HG03342 (cell line): ENCODE results near the gene ACTL6B.

Experiments
- ATAC-seq: cut with Tn5 transposase; IDR thresholded peaks from one replicate; pipeline ENCODE4 v1.9.1; 2021; ENCODE audit warnings: mild to moderate bottlenecking, moderate library complexity; ENCODE audit not compliant: unreplicated experiment

The ACTL6B gene

DNA sequence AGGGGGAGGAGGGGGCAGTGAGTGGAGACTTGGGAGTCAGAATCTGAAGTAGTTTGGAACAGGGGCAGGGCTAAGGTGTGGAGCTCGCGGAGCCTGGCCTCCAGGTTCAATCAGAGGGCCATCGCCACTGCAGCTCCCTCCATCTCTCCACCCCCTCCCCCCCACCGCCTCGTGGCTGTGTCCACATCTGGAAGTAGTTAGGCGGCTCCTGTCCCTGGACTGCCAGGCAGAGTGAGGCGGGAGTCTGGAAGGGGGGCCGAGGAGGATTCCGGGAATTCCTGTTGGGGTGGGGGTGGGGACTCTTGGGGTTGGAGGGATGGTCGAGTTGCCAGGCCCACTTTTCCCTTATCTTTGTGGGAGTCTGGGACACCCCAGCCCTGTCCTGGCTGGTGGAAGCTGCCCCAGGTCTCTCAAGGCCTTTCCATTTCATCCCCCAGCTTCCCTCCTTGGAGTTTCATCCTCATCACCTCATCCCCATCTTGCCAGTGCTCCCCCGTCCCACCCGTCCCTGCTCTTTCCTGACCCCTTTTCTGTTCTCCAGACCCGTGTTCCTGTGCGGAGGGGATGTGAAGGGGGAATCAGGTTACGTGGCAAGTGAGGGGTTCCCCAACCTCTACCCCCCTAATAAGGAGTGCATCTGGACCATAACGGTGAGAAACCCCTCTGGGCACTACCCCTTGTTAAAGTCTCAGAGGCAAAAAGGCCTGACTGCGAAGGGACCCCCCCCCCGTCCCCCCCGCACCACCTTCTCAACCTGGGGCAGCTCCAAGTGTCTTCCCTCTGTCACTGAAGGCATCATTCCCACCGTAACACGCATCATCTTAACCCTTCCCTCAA, 53.1 kb downstream of the ACTL6B start:
- no peak for ATAC-seq

- no peak for ATAC-seq
Measured at GRCh38 chr7:100600730-100601038, 55.6 kb downstream of the ACTL6B start.

DNA sequence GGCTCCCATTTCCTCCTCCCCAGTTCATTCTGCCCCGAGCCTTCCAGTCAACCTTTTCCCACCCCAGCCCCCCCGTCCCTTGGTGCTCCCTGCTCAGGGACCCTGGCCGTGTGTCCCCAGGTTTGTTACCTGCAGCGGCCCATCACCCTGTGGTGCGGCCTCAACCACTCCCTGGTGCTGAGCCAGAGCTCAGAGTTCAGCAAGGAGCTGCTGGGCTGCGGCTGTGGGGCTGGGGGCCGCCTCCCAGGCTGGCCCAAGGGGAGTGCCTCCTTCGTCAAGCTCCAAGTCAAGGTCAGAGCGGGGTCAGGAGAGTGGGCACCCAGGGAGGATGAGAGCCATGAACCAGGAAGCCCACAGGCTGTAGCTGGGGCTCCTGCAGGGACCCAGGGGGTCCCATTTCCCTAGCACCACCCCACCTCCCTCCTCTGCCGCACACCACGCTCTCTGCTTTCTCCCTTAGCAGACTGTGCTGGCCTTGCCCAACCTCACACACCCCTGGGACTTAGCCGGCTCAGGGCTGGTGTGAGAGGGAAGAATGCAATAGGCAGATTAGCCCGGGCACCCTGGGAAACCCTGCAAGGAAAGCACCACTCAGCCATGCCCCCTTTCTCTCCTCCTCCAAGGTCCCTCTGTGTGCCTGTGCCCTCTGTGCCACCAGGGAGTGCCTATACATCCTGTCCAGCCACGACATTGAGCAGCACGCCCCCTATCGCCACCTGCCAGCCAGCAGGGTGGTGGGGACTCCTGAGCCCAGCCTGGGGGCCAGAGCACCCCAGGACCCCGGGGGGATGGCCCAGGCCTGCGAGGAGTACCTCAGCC, 56.1 kb downstream of the ACTL6B start:
- no peak for ATAC-seq

- ATAC-seq: no peak
Measured at GRCh38 chr7:100598425-100598824, 57.8 kb downstream of the ACTL6B start.

GRCh38 chr7:100595188-100595587, 61.1 kb downstream of the ACTL6B start:
- ATAC-seq: no peak
